GM18873 (cell line): ENCODE measurements around the gene VWA3B.
"Not testable (repeated sequence)": the region's sequence is repeated elsewhere in the genome, so short reads cannot be mapped to it uniquely, and the experiment has no call there.

Experiments used
- ATAC-seq: cut with Tn5 transposase; IDR thresholded peaks from one replicate; pipeline ENCODE4 v1.9.1; 2021; ENCODE audit warnings: mild to moderate bottlenecking, moderate library complexity, moderate number of reproducible peaks; ENCODE audit not compliant: unreplicated experiment, low FRiP score

The VWA3B gene

DNA sequence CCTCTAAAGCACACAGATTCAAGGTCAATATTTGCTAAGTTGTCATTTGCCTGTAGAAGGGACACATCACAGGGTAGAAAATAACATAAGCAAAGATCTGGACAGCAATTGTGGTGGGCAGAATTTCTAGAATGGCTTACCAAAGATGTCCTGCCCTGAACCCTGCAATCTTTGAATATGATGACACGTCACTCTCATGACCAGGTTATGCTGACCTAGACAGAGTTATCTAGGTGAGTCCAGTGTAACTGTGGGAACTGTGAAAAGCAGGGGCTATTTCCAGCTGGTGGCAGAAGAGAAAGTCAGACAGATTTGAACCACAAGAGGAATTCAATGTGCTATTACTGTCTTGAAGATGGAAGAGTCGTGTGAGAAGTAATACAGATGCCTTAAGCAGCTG lies 147.0 kb downstream of the VWA3B start:
- ATAC-seq = no peak

DNA sequence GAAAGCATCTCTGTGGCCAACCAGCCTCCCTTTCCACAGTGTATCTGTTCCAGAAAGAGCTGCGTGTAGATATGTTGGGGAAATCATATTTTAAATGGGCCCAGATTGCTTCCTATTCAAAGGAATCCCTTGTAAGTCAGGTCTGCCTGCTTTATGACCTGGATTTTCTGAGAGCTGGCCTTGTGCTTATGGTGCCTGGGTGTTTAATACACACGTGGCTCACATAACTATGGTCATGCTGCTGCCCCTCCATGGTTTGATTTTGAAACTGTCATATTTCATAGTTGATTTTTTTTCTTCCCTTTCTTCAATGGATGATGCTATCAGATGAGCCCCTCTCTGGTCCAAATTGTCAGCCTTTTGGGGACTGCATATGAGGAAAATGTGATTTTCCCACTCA lies 147.8 kb downstream of the VWA3B start:
- ATAC-seq = no peak

DNA sequence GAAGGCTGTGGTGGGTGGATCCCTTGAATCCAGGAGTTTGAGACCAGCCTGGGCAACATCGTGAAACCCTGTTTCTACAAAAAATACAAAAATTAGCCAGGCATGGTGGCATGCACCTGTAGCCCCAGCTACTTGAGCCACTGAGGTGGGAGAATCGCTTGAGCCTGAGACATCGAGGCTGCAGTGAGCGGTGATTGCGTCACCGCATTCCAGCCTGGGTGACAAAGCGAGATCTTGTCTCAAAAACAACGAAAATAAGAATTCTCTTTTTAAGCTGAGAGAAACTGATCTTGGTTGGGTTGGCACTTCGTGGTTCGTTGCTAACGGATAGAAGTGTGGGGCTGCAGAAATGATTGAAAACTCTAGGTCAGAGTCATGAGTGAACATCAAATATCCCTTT lies 150.0 kb downstream of the VWA3B start:
- ATAC-seq = no peak

DNA sequence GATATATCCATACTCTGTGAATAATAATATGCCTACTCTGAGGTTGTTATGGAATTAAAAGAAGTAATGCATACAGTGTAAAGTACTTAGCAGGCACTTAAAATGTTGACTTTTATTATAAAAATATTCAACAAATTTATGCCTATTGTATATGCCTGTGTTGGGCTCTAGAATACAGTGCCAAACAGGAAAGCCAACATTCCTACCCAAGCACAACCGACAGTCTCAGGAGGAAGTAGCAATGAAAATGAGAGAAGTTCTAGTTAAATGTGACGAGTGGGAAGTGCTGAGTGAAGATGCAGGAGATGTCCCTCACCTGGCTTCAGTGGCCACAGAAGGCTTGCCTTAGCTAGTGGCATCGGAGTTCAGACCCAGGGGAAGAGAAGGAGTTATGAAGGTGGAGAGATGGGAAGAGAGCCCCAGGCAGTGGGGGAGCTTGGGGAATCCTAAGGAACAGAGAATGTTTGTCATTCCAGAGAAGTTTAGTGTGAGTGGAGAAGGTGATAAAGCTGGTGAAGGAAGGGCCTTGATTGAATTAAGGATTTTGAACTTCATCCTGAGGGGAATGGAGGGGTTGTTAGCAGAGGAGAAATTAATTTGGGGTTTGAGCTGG lies 153.9 kb downstream of the VWA3B start:
- ATAC-seq = no peak

DNA sequence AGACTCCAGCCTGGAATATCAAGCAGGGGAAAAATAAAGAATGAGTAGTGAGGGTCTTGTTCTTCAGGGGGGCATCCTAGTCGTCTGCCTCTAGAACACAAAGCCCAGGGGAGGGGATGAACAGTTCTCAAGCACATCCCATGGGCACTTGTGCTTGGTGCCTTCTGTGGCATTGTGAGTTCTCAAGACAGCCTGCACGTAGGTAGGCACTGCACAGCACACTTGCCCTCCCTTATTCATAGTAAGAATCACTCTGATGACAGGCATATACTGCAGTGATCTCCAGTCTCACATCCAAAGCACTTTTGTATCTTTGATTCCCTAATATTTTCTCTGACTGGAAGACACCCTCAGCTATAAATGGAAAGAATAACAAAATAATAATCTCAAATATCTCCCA lies 154.6 kb downstream of the VWA3B start:
- ATAC-seq = no peak

DNA sequence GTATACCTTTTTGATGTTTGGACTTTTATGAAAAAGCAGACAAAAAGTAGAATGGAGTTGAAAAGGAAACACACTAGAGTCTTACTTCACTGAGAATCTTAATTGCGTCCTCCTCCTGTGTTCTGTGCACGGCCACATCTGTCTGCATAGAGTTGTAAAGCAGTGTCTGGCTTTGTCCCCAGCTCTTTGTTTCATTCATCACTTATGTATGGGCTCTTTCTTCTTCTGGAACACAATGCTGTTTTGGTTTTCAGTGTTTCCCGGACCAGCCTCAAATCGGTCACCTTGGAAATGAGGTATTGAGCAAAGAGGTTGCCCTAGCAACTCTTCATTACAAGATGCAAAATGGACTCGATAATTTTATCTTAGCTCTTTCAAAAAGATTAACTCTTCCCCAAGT lies 155.0 kb downstream of the VWA3B start:
- ATAC-seq = no peak

DNA sequence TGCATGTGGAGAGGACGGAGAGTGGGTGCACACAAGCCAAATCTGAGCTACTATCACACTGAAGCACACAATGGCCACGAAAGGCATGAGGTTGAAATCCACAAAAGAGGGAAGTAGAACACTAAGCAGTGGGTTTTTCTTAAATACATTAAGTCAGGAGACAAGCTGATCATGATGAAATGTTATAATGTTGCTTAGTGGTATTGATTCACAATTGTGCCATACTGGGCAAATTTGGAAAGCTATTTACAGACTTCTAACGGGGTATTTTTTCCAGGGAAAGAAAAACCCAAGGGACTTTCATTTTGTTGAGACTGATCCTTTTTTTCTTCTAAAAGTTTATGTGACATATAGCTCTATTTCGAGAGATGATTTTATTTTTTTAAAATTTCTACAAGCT lies 158.5 kb downstream of the VWA3B start:
- ATAC-seq = no peak

DNA sequence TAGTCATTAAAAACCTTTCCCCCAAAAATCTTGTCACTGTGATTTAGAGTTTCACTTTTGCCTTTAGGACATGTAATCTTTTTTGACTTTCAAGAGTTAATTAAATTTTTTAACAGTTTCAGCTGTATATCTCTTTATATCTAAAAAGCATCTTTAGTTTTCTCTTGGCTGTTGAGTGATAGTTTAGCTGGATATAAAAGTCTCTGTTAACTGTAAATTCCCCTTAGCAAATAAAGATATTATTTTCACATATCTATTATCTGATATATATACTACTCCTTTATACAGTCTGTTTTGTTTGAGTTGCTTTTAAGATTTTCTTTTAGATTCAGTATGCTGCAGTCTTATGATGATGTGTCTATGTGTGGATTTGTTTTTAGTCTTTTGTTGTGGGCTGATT lies 160.4 kb downstream of the VWA3B start:
- ATAC-seq = no peak

DNA sequence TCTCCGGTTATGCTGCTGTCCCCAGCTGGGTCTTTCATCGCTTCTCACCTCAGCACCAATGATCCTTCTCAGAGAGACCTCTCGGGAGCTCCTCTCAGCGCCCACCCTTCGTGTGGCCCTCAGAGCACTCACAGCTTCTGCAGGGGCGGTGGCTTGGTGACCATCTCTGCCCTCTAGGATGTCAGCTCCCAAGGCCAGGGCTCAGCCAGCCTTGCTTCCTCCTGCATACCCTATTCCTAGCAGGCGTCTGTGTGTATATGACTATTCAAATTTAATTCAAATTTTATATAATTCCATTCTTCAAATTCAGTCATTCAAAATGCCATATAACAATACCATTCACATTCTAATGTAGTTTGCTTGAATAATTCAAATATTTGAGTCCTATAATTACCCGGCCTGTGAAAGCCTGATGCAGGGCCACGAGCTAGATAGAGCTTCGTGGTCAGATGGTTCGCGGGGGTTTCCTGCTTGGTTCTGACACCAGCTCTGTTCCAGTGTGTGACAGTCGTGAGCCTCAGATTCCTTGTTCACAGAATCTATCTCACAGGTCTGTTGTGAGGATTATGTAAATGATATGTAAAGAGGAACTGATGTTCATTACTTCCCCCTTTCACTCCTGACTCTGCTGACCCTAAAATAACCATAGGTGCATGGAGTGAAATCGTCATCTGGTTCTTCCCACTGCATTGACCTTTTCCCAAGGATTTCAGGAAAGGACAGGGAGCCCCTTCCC lies 165.2 kb downstream of the VWA3B start:
- ATAC-seq = no peak

DNA sequence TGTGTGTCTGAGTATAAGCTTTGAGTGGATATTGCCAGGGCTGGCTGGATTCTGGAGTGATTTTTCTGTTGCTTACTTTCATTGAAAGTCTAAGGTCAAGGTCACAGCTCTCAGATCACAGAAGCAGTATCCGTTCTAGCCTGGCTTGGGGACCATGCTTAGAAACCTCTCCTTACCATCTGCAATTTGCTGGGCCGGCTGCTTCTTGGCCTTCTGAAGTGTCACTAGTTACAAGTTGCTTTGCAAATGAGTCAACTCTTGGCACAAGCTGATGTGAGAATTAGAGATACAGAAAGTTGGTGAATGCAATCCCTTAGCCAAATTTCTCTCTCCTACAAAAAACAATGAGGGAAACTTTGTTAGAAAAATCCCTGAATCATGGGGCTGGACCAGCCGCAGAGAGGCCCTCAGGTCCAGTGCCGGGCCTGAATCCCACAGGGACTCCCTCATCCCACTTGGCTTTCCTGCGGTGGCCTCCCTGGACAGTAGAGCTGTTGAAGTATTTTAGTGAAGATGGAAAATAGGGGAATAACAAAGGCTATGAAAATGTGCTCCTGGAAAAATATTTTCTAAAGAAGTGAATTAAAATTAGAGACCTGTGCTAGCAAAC lies 166.6 kb downstream of the VWA3B start:
- no peak for ATAC-seq

DNA sequence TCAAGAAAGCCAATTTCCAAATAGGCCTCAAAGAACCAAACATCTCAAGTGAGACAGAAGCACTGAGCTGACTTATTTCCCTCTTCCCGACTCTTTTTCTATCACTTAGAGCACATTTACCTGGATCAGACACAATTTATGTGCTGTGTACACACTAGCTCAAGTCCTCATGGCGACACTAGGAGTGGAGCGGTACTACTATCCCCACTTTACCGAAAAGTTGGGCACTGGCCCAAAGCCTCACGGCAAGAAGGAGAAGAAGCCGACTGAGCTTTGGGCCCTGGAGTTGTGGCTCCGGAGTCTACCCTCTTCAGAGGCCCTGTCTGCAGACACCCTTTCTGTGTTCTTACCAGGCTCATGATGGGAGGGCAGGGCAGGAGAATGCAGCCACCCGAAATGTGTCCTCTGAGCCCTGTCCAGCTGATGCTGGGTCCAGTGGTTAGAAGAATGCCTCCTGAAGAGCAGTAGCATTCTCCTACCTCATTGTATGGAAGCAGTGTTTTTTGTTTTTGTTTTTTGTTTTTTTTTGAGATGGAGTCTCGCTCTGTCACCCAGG lies 167.6 kb downstream of the VWA3B start:
- ATAC-seq = no peak

DNA sequence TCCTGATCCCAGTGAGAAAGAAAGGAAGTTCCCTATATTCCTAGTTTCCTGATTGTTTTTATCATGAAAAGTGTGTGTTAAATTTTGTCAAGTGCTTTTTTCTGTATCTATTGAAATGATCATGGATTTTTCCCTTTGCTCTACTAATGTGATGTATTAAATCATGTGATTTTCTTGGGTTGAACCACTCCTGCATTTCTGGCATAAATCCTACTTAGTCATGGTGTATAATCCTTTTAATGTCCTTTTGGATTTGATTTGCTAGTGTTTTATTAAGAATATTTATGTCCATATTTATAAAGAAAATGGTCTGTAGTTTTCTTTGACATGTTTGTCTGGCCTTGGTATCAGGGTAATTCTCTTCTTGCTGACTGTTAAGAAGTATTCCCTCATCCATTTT lies 171.9 kb downstream of the VWA3B start:
- ATAC-seq = no peak

DNA sequence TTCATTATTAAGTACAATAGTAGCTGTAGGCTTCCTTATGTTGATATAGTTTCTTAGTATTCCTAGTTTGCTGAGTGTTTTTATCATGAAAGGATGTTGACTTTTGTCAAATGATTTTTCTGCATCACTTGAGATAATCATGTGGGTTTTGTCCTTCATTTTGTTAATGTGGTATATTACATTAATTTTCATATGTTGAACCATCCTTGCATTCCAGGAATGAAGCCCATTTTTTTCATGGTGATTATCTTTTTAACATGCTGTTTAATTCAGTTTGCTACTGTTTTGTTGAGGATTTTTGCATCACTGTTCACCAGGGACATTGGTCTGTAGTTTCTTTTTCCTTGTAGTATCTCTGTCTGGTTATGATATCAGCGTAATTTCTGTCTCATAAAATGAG lies 176.4 kb downstream of the VWA3B start:
- ATAC-seq = no peak

DNA sequence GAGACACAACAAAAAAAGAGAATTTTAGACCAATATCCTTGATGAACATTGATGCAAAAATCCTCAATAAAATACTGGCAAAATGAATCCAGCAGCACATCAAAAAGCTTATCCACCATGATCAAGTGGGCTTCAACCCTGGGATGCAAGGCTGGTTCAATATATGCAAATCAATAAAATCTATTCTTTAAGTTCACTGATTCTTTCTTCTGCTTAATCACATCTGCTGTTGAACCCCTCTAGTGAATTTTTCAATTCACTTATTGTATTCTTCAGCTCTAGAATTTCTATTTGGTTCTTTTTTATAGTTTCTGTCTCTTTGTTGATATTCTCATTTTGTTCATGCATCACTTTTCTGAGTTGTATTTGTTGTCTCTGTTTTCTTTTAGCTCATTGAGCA lies 181.3 kb downstream of the VWA3B start:
- not testable (repeated sequence) for ATAC-seq

DNA sequence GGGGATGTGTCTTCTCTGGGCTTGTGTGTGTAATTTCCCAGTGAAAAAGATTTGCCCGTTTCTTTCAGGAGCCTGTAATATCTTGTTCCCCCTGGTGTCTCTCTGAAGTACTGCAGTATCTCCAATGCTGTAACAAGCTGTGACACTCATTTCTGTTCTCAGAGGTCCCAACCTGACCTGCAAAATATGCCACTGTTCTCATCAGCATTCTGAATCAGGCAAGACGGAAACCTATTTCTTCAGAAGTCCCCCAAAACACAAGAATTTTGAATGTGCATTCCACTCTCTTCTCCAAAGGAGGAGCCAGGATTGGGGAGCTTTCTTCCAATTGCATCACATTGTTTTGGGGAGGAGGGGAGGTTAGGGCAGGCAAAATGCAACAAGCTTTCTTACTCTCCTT lies 182.3 kb downstream of the VWA3B start:
- no peak for ATAC-seq

DNA sequence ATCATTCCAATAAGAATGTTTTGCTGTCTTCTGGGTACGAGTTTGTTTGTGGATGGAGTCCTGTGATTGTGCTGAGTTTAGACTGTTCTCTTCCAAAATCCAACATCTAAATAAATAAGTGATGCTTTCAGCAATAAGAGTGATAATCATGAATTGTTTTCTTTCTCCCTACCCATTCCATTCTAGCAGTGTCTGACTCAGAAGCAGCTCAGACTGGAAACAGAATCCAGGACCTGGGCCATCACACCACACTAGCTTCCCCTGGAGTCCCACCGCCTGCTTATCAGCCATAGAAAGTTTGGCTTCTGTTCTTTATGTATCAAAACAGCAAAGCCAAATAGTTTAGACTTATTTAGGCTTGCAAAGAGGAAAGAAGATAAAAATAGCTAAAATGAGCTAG lies 182.9 kb downstream of the VWA3B start:
- ATAC-seq = no peak

DNA sequence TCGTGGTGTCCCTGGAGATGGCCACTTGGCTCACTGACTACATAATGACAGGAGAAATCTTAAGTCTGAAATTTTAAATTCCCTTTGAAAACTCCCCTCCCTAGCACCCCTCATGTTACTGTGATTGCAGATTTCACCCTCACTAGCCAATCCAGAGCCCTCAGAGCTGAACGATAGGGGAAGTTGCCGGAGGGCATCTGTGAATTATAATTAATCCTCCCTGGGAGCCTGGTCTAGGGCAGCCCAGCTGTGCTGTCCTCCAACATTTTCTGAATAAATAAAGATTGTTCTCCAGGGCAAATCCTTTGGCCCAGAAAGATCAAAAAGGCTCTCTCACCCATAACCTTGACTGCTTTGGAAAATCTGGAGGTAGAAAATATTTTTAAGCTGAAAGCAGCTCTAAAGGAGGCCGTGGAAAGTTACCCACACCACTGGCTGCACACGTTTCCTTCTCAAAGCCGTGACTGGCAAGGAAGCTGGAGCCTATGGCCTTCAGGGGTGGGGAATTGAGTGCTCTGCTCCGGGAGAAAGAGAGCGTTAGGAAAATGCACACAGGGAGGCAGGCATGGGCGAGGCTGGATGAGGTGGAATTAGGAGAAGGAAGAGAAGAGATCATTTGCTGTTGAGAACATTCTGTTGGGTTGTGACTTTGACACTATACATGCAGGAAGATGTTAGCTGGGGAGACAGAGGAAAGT lies 190.3 kb downstream of the VWA3B start:
- no peak for ATAC-seq

DNA sequence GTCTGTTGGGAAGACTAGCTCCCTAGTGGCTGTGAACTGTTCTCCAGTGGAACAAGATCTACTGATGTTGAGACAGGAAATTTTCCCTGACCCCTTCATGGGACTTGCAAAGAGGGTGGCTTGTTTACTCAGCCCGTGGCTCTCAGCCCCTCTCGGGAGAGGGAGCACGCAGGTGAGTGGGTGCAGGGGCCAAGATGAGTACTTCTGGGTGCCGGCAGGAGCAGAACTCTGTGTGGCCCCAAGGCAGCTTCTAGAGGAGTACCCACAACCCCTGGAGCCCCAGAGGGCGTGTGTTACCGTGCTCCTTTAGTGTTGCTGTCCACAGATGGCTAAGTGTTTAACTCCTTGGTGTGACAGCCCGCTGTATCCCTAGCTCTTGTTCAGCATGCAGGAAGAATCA lies 191.1 kb downstream of the VWA3B start:
- ATAC-seq = no peak

DNA sequence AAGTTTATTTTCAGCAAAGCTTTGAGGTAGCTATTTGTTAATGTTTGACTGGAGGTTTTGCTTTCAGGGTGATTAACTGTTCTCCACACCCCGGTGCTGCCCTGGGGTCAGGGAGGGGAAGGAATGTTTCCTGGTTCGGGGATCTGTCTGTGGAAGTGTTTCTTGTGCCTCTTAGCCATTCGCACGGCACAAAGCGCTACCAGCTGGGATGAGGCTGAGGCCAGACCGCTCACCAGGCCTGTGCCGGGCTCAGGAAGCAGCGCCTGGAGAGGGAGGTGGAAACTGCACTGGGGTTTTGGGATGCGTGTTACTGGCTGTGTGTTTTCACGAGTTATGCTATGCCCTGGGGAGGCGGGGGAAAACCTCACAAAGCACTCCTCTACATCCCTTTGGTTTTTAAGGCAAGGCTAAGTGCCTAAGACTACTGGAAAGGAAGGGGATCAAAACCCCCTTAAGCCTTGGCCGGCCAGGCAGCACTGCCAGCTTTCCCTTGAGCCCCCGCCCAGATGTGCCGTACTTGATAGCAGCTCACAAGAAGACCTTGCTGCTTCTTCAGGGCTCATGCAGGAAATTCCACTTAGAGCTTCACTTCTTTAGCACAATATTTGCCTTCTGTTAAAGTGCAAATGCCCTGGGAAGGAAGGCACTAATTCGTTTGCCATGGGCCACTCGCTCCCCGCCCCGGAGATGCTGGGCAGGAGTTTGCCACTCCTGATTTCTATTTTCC lies 193.6 kb downstream of the VWA3B start:
- no peak for ATAC-seq

DNA sequence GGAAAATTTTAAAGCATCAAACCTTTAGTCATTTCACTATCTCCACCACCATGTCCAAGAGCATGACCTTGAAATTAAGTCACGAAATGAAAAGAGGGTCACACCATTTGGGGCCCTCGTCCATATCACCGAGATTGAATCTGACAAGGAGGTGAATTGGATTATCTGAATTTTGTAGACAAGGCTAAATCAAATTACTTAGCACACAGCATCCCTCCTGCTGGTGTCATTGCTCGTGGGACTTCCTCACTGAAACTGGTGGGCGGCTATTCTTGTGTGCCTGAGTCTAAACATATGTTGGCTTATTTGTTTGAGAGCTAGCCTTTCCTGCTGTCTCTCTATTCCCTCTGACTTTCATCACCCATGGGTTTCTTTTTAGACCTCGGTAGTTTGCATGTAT lies 194.6 kb downstream of the VWA3B start:
- no peak for ATAC-seq

DNA sequence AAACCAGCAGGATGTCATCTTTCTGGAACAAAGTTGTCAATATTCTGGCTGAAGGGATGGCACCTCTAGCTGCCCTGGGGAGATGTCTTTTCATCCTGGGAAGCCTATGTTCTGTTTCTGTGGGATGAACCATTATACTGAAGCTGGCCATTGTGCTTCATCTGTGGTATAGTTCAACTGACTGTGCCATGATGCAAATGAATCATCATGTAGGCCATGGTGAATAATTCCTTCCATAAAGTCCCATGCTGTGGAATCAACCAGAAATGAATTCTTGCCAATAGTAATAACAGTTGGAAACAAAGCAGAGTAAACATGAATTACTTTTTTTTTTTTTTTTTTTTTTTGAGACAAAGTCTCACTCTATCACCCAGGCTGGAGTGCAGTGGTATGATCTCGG lies 195.1 kb downstream of the VWA3B start:
- ATAC-seq = no peak
